Kidney epithelial cell (primary cell): ENCODE data around the gene GARNL3. TPM values are rescaled to one million over a fixed set of nuclear protein-coding genes. Genes with fewer than 3 reads are reported as not detected.

Experiments used
- DNase-seq: peaks from one replicate; pipeline ENCODE4 v3.0.0-alpha.2; 2010; ENCODE audit warnings: low read depth
- H3K27me3 ChIP-seq: 2 replicates; pipeline ENCODE4 v1.6.0; 2011; ENCODE audit warnings: low read length; ENCODE audit not compliant: control insufficient read depth, insufficient read depth
- H3K36me3 ChIP-seq: 2 replicates; pipeline ENCODE4 v1.5.1; 2011; ENCODE audit warnings: low read length; ENCODE audit not compliant: control insufficient read depth, insufficient read depth
- H3K4me3 ChIP-seq: 2 replicates; pipeline ENCODE4 v1.5.1; 2011; ENCODE audit warnings: low read depth, mild to moderate bottlenecking, control low read depth, low read length
- total RNA-seq: library from RNA; depleted of rRNA; stranded (reverse); fragments of >200 nt; gene quantifications from 2 replicates; pipeline ENCODE4 v1.2.3, GENCODE V29; 2015
- TF ChIP-seq, protein P1 (sequence below): IDR thresholded peaks from 2 replicates; pipeline ENCODE4 v1.5.1; 2011; ENCODE audit warnings: mild to moderate bottlenecking, moderate library complexity, low read length, control low read depth, inconsistent platforms; ENCODE audit not compliant: insufficient read depth, poor library complexity, severe bottlenecking

GARNL3 gene
- total RNA-seq, 1 donor from 2014 or later, result 5.3 TPM

- Histone ChIP-seq H3K36me3 (no peaks in the 10 kb centered on the region), H3K4me3 (no peak overlapping the region), H3K27me3 (no peaks in the 10 kb centered on the region)
- TF ChIP-seq, protein P1, sequence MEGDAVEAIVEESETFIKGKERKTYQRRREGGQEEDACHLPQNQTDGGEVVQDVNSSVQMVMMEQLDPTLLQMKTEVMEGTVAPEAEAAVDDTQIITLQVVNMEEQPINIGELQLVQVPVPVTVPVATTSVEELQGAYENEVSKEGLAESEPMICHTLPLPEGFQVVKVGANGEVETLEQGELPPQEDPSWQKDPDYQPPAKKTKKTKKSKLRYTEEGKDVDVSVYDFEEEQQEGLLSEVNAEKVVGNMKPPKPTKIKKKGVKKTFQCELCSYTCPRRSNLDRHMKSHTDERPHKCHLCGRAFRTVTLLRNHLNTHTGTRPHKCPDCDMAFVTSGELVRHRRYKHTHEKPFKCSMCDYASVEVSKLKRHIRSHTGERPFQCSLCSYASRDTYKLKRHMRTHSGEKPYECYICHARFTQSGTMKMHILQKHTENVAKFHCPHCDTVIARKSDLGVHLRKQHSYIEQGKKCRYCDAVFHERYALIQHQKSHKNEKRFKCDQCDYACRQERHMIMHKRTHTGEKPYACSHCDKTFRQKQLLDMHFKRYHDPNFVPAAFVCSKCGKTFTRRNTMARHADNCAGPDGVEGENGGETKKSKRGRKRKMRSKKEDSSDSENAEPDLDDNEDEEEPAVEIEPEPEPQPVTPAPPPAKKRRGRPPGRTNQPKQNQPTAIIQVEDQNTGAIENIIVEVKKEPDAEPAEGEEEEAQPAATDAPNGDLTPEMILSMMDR, result no peak
- DNase-seq, result no peak
Measured at GRCh38 chr9:127292415-127292814, 27.8 kb downstream of the GARNL3 start.

GRCh38 chr9:127293328-127293727 lies 28.8 kb downstream of the GARNL3 start:
- no peak for DNase-seq
- TF ChIP-seq, protein P1, result no peak

GRCh38 chr9:127293767-127294166 lies 29.2 kb downstream of the GARNL3 start:
- H3K36me3 ChIP-seq, result no peaks in the 10 kb centered on the region
- no peak overlapping the region for H3K4me3 ChIP-seq
- TF ChIP-seq, protein P1, result no peak
- H3K27me3 ChIP-seq, result no peaks in the 10 kb centered on the region
- DNase-seq, result no peak

More at GRCh38 chr9:127293328-127293727, 28.8 kb downstream of the GARNL3 start:
- H3K27me3 ChIP-seq, result no peaks in the 10 kb centered on the region
- no peaks in the 10 kb centered on the region for H3K36me3 ChIP-seq
- H3K4me3 ChIP-seq, result no peak overlapping the region

- Histone ChIP-seq H3K36me3 (no peaks in the 10 kb centered on the region), H3K4me3 (no peak overlapping the region), H3K27me3 (no peaks in the 10 kb centered on the region)
- DNase-seq, result no peak
- TF ChIP-seq, protein P1, result no peak
Measured at GRCh38 chr9:127295005-127295404, 30.4 kb downstream of the GARNL3 start.

- TF ChIP-seq, protein P1, result no peak
- Histone ChIP-seq H3K4me3 (no peak overlapping the region), H3K27me3 (no peaks in the 10 kb centered on the region), H3K36me3 (no peaks in the 10 kb centered on the region)
- DNase-seq, result no peak
Measured at GRCh38 chr9:127300886-127301447, 36.4 kb downstream of the GARNL3 start.

DNA sequence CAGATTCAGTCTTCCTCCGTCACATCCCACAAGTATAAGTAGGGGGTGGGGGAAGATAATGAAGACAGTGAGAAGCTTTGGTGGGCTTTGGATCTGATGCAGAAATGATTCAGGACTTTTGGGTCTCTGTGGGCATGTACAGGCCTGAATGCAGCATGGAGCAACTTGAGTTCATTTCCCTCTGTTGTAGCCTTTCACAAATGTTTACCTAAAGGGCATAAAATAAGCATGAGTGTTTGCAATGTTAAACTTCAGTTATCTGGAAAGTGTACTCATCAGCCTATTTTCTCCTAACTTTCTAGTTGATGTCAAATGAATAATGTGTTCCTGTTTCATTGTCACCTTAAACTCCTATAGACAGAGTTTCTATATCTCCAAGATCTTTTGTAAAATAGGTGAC lies 39.3 kb downstream of the GARNL3 start:
- H3K4me3 ChIP-seq, result no peak overlapping the region
- no peaks in the 10 kb centered on the region for H3K36me3 ChIP-seq
- DNase-seq, result no peak
- H3K27me3 ChIP-seq, result no peaks in the 10 kb centered on the region
- TF ChIP-seq, protein P1, result no peak
